Calu3 (cell line): ENCODE data around the gene NHSL2. TPM values are rescaled to one million over a fixed set of nuclear protein-coding genes. Genes with fewer than 3 reads are reported as not detected.

Experiments
- BruUV-seq: library from RNA; stranded (reverse); fragments of 400-500 nt; replicated peaks from 2 replicates; lab custom pipeline; 2021; lab: Mats Ljungman, UMichigan
- CTCF ChIA-PET: fragments of 300-600 bp; sonication (Branson Sonifier 250); formaldehyde crosslinking; loops from one replicate; lab custom pipeline; 2022; ENCODE audit warnings: antibody characterized with exemption; lab: Charles Lee
- DNase-seq: peaks from one replicate; pipeline ENCODE4 v3.0.0; 2022
- H3K27ac Mint-ChIP-seq: one replicate; pipeline ENCODE4 v1.8.0; 2022; ENCODE audit warnings: mixed read lengths; ENCODE audit not compliant: unreplicated experiment
- H3K27me3 Mint-ChIP-seq: one replicate; pipeline ENCODE4 v1.8.0; 2022; ENCODE audit warnings: mixed read lengths; ENCODE audit not compliant: unreplicated experiment
- H3K36me3 Mint-ChIP-seq: one replicate; pipeline ENCODE4 v1.8.0; 2022; ENCODE audit warnings: mild to moderate bottlenecking, moderate library complexity, mixed read lengths; ENCODE audit not compliant: insufficient read depth, unreplicated experiment
- H3K4me1 Mint-ChIP-seq: one replicate; pipeline ENCODE4 v1.8.0; 2022; ENCODE audit warnings: mild to moderate bottlenecking, low read depth, mixed read lengths; ENCODE audit not compliant: unreplicated experiment
- H3K4me3 Mint-ChIP-seq: one replicate; pipeline ENCODE4 v1.8.0; 2022; ENCODE audit warnings: mild to moderate bottlenecking, low read depth, moderate library complexity, mixed read lengths; ENCODE audit not compliant: unreplicated experiment
- H3K9me3 Mint-ChIP-seq: one replicate; pipeline ENCODE4 v1.8.0; 2022; ENCODE audit warnings: low read depth, mixed read lengths; ENCODE audit not compliant: unreplicated experiment
- CTCF ChIP-seq: fragments of 200-600 bp; IDR thresholded peaks from one replicate; pipeline ENCODE4 v1.8.0; 2022; ENCODE audit warnings: antibody characterized with exemption; ENCODE audit not compliant: unreplicated experiment
- intact Hi-C: fragments of 100-400 bp; cut with micrococcal nuclease; formaldehyde crosslinking; loops from one replicate; pipeline ENCODE4 v1.10.0; 2022; ENCODE audit not compliant: unreplicated experiment
- total RNA-seq: library from RNA; stranded (reverse); gene quantifications from 2 replicates; pipeline ENCODE4 v1.2.3, GENCODE V29; 2022

The NHSL2 gene
- total RNA-seq, 1 experiment from 2014 or later = 0.09 TPM

GRCh38 chrX:72031118-72031517, 120.5 kb downstream of the NHSL2 start:
- no peak overlapping the region for H3K4me3 Mint-ChIP-seq
- no peak for TF ChIP-seq CTCF
- peaks cover 12% of the 10 kb centered on the region for H3K27me3 Mint-ChIP-seq
- BruUV-seq = no TSS peak
- H3K4me1 Mint-ChIP-seq = peaks cover 9% of the 10 kb centered on the region
- intact Hi-C loops = no loop called here
- no peak for DNase-seq
- H3K27ac Mint-ChIP-seq = no peak overlapping the region
- CTCF ChIA-PET = interaction anchor here (1.1 kb wide), 1 partner anchor 96 kb away, joined by 8 read pairs; no protein-coding TSS in a partner anchor
- H3K9me3 Mint-ChIP-seq = no peaks in the 10 kb centered on the region
- no peaks in the 10 kb centered on the region for H3K36me3 Mint-ChIP-seq

GRCh38 chrX:72031634-72032033, 121.0 kb downstream of the NHSL2 start:
- H3K27me3 Mint-ChIP-seq = peaks cover 11% of the 10 kb centered on the region
- BruUV-seq = no TSS peak
- peaks cover 9% of the 10 kb centered on the region for H3K4me1 Mint-ChIP-seq
- no peak for TF ChIP-seq CTCF
- H3K4me3 Mint-ChIP-seq = no peak overlapping the region
- H3K9me3 Mint-ChIP-seq = peaks cover 2% of the 10 kb centered on the region
- H3K27ac Mint-ChIP-seq = no peak overlapping the region
- intact Hi-C loops = no loop called here
- DNase-seq = no peak
- CTCF ChIA-PET = no interaction called here
- no peaks in the 10 kb centered on the region for H3K36me3 Mint-ChIP-seq

- BruUV-seq = no TSS peak
- DNase-seq = no peak
- no peaks in the 10 kb centered on the region for H3K36me3 Mint-ChIP-seq
- TF ChIP-seq CTCF = no peak
- peaks cover 34% of the 10 kb centered on the region for H3K27me3 Mint-ChIP-seq
- intact Hi-C loops = no loop called here
- H3K9me3 Mint-ChIP-seq = peaks cover 4% of the 10 kb centered on the region
- H3K27ac Mint-ChIP-seq = no peak overlapping the region
- CTCF ChIA-PET = no interaction called here
- H3K4me1 Mint-ChIP-seq = no peaks in the 10 kb centered on the region
- H3K4me3 Mint-ChIP-seq = no peak overlapping the region
Observed at GRCh38 chrX:72037601-72038000, 127.0 kb downstream of the NHSL2 start.

GRCh38 chrX:72038016-72038415, 127.4 kb downstream of the NHSL2 start:
- CTCF ChIA-PET = no interaction called here
- TF ChIP-seq CTCF = no peak
- intact Hi-C loops = no loop called here
- Mint-ChIP-seq H3K9me3 (peaks cover 4% of the 10 kb centered on the region), H3K36me3 (no peaks in the 10 kb centered on the region), H3K27me3 (peaks cover 38% of the 10 kb centered on the region), H3K4me3 (no peak overlapping the region), H3K4me1 (no peaks in the 10 kb centered on the region), H3K27ac (no peak overlapping the region)
- no peak for DNase-seq
- BruUV-seq = no TSS peak
